GM12864 (cell line): ENCODE measurements around the gene ITK.
A peak's percentile ranks its signal among the peaks of the same experiment; 100 is the strongest.

Experiments
- DNase-seq: peaks from one replicate; pipeline ENCODE4 v3.0.0-alpha.2; 2011; ENCODE audit warnings: low read depth
- H3K4me3 ChIP-seq: 2 replicates; pipeline ENCODE4 v1.5.1; 2011; ENCODE audit warnings: mild to moderate bottlenecking, low read depth, low read length, control low read depth
- CTCF ChIP-seq: IDR thresholded peaks from 2 replicates; pipeline ENCODE4 v1.5.1; 2011; ENCODE audit warnings: low read depth, mild to moderate bottlenecking, moderate library complexity, low read length, control low read depth, inconsistent platforms; ENCODE audit errors: missing control alignments

The ITK gene

GRCh38 chr5:157217289-157218024 is 36.8 kb downstream of the ITK start:
- no peak for DNase-seq
- TF ChIP-seq CTCF, result no peak
- H3K4me3 ChIP-seq, result no peak overlapping the region

DNA sequence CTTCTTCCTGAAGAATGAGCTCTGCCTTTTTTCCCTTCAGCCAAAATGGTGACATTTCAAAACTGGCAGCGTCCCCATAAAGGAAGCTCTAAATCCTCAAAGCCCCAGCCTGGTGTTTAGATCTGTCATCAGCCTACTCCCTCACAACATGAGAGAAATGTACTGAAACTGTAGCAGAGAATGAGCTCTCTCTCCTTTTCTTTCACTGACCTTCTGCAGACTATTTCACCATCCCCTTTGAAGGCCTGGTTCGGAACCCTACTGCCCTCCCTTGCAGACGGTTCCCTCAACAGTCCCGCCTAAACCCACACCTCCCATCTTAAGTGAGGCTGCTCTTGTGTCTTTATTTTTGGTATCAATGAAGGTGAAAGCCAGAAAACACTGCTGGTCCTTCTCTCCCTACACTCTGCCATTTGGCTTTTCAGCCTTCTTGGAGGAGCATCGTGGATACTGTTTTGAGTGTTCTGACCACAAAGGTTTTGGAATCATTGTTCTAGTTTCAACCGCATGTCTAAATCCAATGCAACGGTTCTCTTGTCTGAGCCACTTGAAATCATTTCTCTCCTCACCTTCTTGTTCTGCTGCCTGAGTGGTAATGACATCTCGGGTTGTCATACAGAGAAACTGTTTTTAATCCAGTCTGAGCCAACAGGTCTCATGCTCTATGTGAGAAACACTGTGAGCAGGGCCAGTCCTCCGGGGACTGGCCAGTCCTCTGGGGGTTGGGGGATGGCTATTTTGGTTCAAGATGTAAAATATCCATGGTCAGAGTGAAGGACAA is 39.0 kb downstream of the ITK start:
- no peak overlapping the region for H3K4me3 ChIP-seq
- peak; percentile 61 for DNase-seq
- TF ChIP-seq CTCF, result no peak

DNA sequence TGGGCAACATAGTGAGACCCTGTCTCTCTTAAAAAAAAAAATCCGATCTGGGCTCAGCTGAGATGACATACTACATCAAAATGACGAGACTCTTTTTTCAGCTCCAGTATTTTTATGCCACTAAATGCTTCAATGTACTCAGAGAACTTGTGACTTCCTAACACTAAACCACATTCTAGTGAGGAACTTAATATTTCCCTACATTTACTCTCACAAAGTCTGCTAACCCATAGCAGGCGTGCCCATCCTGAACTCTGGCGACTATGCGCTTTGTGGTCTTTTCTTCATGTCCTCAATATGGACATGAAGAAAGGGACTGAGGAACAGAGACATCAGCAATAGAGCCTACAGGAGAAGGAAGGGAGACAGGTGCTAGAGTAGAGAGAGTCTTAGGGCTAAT is 41.3 kb downstream of the ITK start:
- TF ChIP-seq CTCF, result no peak
- H3K4me3 ChIP-seq, result no peak overlapping the region
- DNase-seq, result no peak

GRCh38 chr5:157222506-157223230 is 42.0 kb downstream of the ITK start:
- no peak overlapping the region for H3K4me3 ChIP-seq
- no peak for DNase-seq
- no peak for TF ChIP-seq CTCF

DNA sequence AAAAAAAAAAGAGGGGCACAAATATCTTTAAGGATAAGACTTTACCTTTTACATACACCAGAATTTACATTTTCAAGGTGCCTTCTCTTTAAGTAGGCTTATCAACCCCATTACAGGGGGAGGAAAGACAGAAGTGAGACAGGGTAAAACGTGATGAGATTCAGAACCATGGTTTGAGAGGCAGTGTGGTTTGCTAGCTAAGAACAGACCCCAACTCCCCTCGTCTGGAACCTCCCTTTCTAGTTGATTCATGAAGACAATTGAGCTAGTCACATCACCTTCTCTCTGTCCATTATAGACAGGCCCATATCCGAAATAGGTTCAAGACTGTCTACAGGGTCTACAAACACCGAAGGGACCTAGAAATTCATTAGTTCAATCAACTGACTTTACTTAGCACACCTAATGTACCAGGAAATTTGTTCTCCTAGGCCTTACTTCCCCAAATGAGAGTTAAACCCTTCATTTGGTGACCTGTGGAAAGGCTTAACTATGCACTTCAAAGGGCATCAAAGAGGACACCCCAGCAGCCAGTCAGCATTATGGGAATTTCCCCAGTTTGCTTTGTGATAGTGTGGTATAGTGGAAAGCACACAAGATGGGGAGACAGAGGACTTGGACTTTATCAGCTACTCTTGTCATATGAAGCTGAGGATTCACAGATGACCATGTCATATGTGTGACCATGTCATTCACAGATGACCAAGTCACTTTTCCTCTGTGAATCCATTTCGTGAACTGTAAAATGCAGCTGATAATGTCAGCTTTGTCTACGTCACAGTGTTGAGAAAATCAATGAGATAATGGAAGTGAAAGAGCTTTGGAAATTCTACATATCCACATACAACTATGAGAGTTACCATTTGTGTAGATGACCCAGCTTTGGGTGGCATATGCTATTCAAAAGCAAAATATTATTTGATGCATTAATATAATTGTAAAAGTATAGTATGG is 45.1 kb downstream of the ITK start:
- DNase-seq, result no peak

More for the DNA sequence above, 45.1 kb downstream of the ITK start:
- no peak for TF ChIP-seq CTCF
- H3K4me3 ChIP-seq, result no peak overlapping the region
